ENCODE results near the gene ZNF587B.

- TF ChIP-seq CTCF (IDR thresholded peaks at IDR 0.05; ENCODE audit: insufficient read depth, low read depth, low read length) (no peak), EZH2 (IDR thresholded peaks at IDR 0.05; ENCODE audit: insufficient read depth, low read length) (no peak)
Measured at GRCh38 chr19:57850553-57851017, 20.5 kb downstream of the ZNF587B start.

Measured in astrocyte (in vitro differentiated cells and primary cell).